CD4-positive, alpha-beta memory T cell (primary cell): ENCODE results near the gene SUSD5. TPM values are rescaled to one million over a fixed set of nuclear protein-coding genes. Genes with fewer than 3 reads are reported as not detected.

Experiments
- CTCF ChIA-PET: fragments of 350-600 bp; sonication (Branson Sonifier 250); formaldehyde crosslinking; loops from one replicate; lab custom pipeline; 2021; ENCODE audit warnings: inconsistent platforms; ENCODE audit not compliant: partially characterized antibody; lab: Charles Lee
- POLR2A ChIA-PET: fragments of 350-600 bp; sonication (Branson Sonifier 250); formaldehyde crosslinking; loops from one replicate; lab custom pipeline; 2021; ENCODE audit not compliant: partially characterized antibody; lab: Charles Lee
- DNase-seq, 5 donors: peaks; one replicate each; pipeline versions ENCODE4 v3.0.0 to v3.0.0-alpha.2; 2020 to 2022; ENCODE audit warnings: mixed read lengths in 1 of 5
- H3K27ac ChIP-seq: one replicate; pipeline ENCODE4 v1.7.0; 2013; ENCODE audit warnings: low read depth, low read length
- H3K27me3 ChIP-seq: 2 replicates; pipeline ENCODE4 v1.7.0; 2013; ENCODE audit warnings: mild to moderate bottlenecking, low read length, moderate library complexity; ENCODE audit not compliant: insufficient read depth
- H3K36me3 ChIP-seq: 2 replicates; pipeline ENCODE4 v1.7.0; 2013; ENCODE audit warnings: mild to moderate bottlenecking, low read length, moderate library complexity; ENCODE audit not compliant: insufficient read depth
- H3K4me1 ChIP-seq: 2 replicates; pipeline ENCODE4 v1.7.0; 2013; ENCODE audit warnings: mild to moderate bottlenecking, low read length, moderate library complexity; ENCODE audit not compliant: insufficient read depth
- H3K4me3 ChIP-seq, 2 donors: one replicate each; pipeline ENCODE4 v1.7.0; 2013; ENCODE audit warnings: low read length in 2 of 2, mild to moderate bottlenecking in 1 of 2
- H3K9me3 ChIP-seq, 2 donors: one replicate each; pipeline ENCODE4 v1.7.0; 2013; ENCODE audit warnings: low read length in 2 of 2, control low read depth in 1 of 2; ENCODE audit not compliant: control insufficient read depth in 1 of 2
- H3K27ac Mint-ChIP-seq, 7 donors: one replicate each; pipeline ENCODE4 v1.8.0; 2020 to 2021; ENCODE audit warnings: mixed read lengths in 7 of 7, mild to moderate bottlenecking in 6 of 7, inconsistent platforms in 3 of 7, moderate library complexity in 3 of 7
- H3K27me3 Mint-ChIP-seq, 2 donors: one replicate each; pipeline ENCODE4 v1.8.0; 2020 to 2021; ENCODE audit warnings: mixed read lengths in 2 of 2
- H3K36me3 Mint-ChIP-seq, 2 donors: one replicate each; pipeline ENCODE4 v1.8.0; 2020 to 2021; ENCODE audit warnings: mixed read lengths in 2 of 2, inconsistent platforms in 1 of 2, mild to moderate bottlenecking in 1 of 2
- H3K4me1 Mint-ChIP-seq, 4 donors: one replicate each; pipeline ENCODE4 v1.8.0; 2020 to 2021; ENCODE audit warnings: mixed read lengths in 4 of 4, mild to moderate bottlenecking in 1 of 4
- H3K4me3 Mint-ChIP-seq, 8 donors: one replicate each; pipeline ENCODE4 v1.8.0; 2020 to 2021; ENCODE audit warnings: mixed read lengths in 8 of 8, mild to moderate bottlenecking in 7 of 8, moderate library complexity in 6 of 8, inconsistent platforms in 3 of 8
- H3K9me3 Mint-ChIP-seq, 8 donors: one replicate each; pipeline ENCODE4 v1.8.0; 2020 to 2021; ENCODE audit warnings: mixed read lengths in 8 of 8, mild to moderate bottlenecking in 5 of 8, inconsistent platforms in 3 of 8, moderate library complexity in 1 of 8
- intact Hi-C: fragments of 100-400 bp; cut with micrococcal nuclease; formaldehyde crosslinking; loops from one replicate; pipeline ENCODE4 v1.15.1; 2023
- polyA plus RNA-seq, 2 donors: library from polyadenylated mRNA; unstranded; fragments of 300-500 nt; fragmentation: Illumina TruSeq; gene quantifications; one replicate each; pipeline ENCODE4 v1.2.3, GENCODE V29; 2021
- total RNA-seq, 2 experiments: library from RNA; stranded (reverse); gene quantifications; one replicate each; pipeline ENCODE4 v1.2.3, GENCODE V29; 2021

SUSD5 gene
- total and polyA plus RNA-seq, 4 experiments from 2014 or later: 0.21 TPM; not detected in 3

- Mint-ChIP-seq H3K4me1 (peaks cover 5 to 13% (median 9%) of the 10 kb centered on the region in 4 donors), H3K27me3 (peaks cover 37 to 46% of the 10 kb centered on the region in 2 donors), H3K36me3 (no peaks in the 10 kb centered on the region), H3K9me3 (peaks cover 0 to 4% (median 0%) of the 10 kb centered on the region in 8 donors), H3K4me3 (no peak overlapping the region), H3K27ac (no peak overlapping the region)
- intact Hi-C loops: no loop called here
- no peak overlapping the region for H3K4me3 ChIP-seq
- CTCF ChIA-PET: no interaction called here
- no peak for DNase-seq
- POLR2A ChIA-PET: no interaction called here
- H3K27me3 ChIP-seq: no peaks in the 10 kb centered on the region
- H3K4me1 ChIP-seq: no peaks in the 10 kb centered on the region
- H3K27ac ChIP-seq: no peak overlapping the region
- H3K9me3 ChIP-seq: no peaks in the 10 kb centered on the region
- no peaks in the 10 kb centered on the region for H3K36me3 ChIP-seq
Measured at GRCh38 chr3:33219175-33219487, 521 bp upstream of the SUSD5 start.

- POLR2A ChIA-PET: no interaction called here
- CTCF ChIA-PET: no interaction called here
- Histone ChIP-seq H3K4me1 (no peaks in the 10 kb centered on the region), H3K36me3 (no peaks in the 10 kb centered on the region), H3K27ac (no peak overlapping the region), H3K27me3 (no peaks in the 10 kb centered on the region), H3K9me3 (no peaks in the 10 kb centered on the region), H3K4me3 (no peak overlapping the region)
- intact Hi-C loops: no loop called here
- Mint-ChIP-seq H3K9me3 (peaks cover 0 to 3% (median 0%) of the 10 kb centered on the region in 8 donors), H3K27me3 (peaks cover 38 to 47% of the 10 kb centered on the region in 2 donors), H3K4me3 (peak overlapping the region in 2 of 8 donors; percentile 2 to 3), H3K36me3 (no peaks in the 10 kb centered on the region), H3K4me1 (peaks cover 5 to 13% (median 9%) of the 10 kb centered on the region in 4 donors), H3K27ac (no peak overlapping the region)
- no peak for DNase-seq
Measured at GRCh38 chr3:33217866-33218445, 654 bp downstream of the SUSD5 start.

GRCh38 chr3:33215739-33216138 is 2.9 kb downstream of the SUSD5 start:
- Histone ChIP-seq H3K36me3 (no peaks in the 10 kb centered on the region), H3K27me3 (no peaks in the 10 kb centered on the region), H3K9me3 (no peaks in the 10 kb centered on the region), H3K4me3 (no peak overlapping the region), H3K4me1 (no peaks in the 10 kb centered on the region), H3K27ac (no peak overlapping the region)
- intact Hi-C loops: no loop called here
- CTCF ChIA-PET: interaction anchor here (1.5 kb wide), 1 partner anchor 10 kb away, joined by 3 read pairs; no protein-coding TSS in a partner anchor
- no peaks in the 10 kb centered on the region for H3K36me3 Mint-ChIP-seq
- no peak overlapping the region for H3K27ac Mint-ChIP-seq
- no peak for DNase-seq
- no peak overlapping the region for H3K4me3 Mint-ChIP-seq
- peaks cover 43 to 46% of the 10 kb centered on the region in 2 donors for H3K27me3 Mint-ChIP-seq
- H3K4me1 Mint-ChIP-seq: peaks cover 5 to 13% (median 9%) of the 10 kb centered on the region in 4 donors
- POLR2A ChIA-PET: no interaction called here
- peaks cover 0 to 3% (median 0%) of the 10 kb centered on the region in 8 donors for H3K9me3 Mint-ChIP-seq

GRCh38 chr3:33212406-33212805 is 6.2 kb downstream of the SUSD5 start:
- Histone ChIP-seq H3K36me3 (no peaks in the 10 kb centered on the region), H3K27ac (no peak overlapping the region), H3K4me1 (no peaks in the 10 kb centered on the region), H3K27me3 (no peaks in the 10 kb centered on the region), H3K9me3 (peaks cover 0 to 5% of the 10 kb centered on the region in 2 donors), H3K4me3 (no peak overlapping the region)
- intact Hi-C loops: no loop called here
- CTCF ChIA-PET: no interaction called here
- POLR2A ChIA-PET: interaction anchor here (0.5 kb wide), 1 partner anchor 1162 kb away, joined by 3 read pairs; no protein-coding TSS in a partner anchor
- Mint-ChIP-seq H3K27ac (no peak overlapping the region), H3K4me3 (no peak overlapping the region), H3K36me3 (peaks cover 0 to 8% of the 10 kb centered on the region in 2 donors), H3K4me1 (peaks cover 0 to 7% (median 0%) of the 10 kb centered on the region in 4 donors), H3K9me3 (peaks cover 0 to 19% (median 12%) of the 10 kb centered on the region in 8 donors), H3K27me3 (peaks cover 35 to 37% of the 10 kb centered on the region in 2 donors)
- DNase-seq: no peak

- H3K27ac Mint-ChIP-seq: no peak overlapping the region
- no peaks in the 10 kb centered on the region for H3K27me3 ChIP-seq
- H3K36me3 Mint-ChIP-seq: peaks cover 0 to 8% of the 10 kb centered on the region in 2 donors
- H3K4me1 ChIP-seq: no peaks in the 10 kb centered on the region
- CTCF ChIA-PET: no interaction called here
- intact Hi-C loops: no loop called here
- no peak overlapping the region for H3K4me3 Mint-ChIP-seq
- peaks cover 0 to 5% of the 10 kb centered on the region in 2 donors for H3K9me3 ChIP-seq
- H3K36me3 ChIP-seq: no peaks in the 10 kb centered on the region
- peaks cover 31% of the 10 kb centered on the region in 2 donors for H3K27me3 Mint-ChIP-seq
- POLR2A ChIA-PET: no interaction called here
- no peak overlapping the region for H3K4me3 ChIP-seq
- no peaks in the 10 kb centered on the region for H3K4me1 Mint-ChIP-seq
- H3K27ac ChIP-seq: no peak overlapping the region
- no peak for DNase-seq
- H3K9me3 Mint-ChIP-seq: peaks cover 0 to 19% (median 12%) of the 10 kb centered on the region in 8 donors
Measured at GRCh38 chr3:33211444-33211843, 7.2 kb downstream of the SUSD5 start.

GRCh38 chr3:33209357-33209756 is 9.3 kb downstream of the SUSD5 start:
- H3K9me3 ChIP-seq: peaks cover 0 to 5% of the 10 kb centered on the region in 2 donors
- Mint-ChIP-seq H3K36me3 (peaks cover 0 to 8% of the 10 kb centered on the region in 2 donors), H3K4me1 (no peaks in the 10 kb centered on the region), H3K27ac (no peak overlapping the region), H3K27me3 (peaks cover 18 to 20% of the 10 kb centered on the region in 2 donors), H3K9me3 (peaks cover 0 to 19% (median 12%) of the 10 kb centered on the region in 8 donors), H3K4me3 (no peak overlapping the region)
- H3K4me1 ChIP-seq: no peaks in the 10 kb centered on the region
- ChIA-PET POLR2A (no interaction called here), CTCF (no interaction called here)
- H3K36me3 ChIP-seq: no peaks in the 10 kb centered on the region
- H3K4me3 ChIP-seq: no peak overlapping the region
- no peak for DNase-seq
- H3K27me3 ChIP-seq: no peaks in the 10 kb centered on the region
- H3K27ac ChIP-seq: no peak overlapping the region
- intact Hi-C loops: no loop called here

- Mint-ChIP-seq H3K4me1 (no peaks in the 10 kb centered on the region), H3K36me3 (no peaks in the 10 kb centered on the region), H3K27ac (no peak overlapping the region), H3K4me3 (no peak overlapping the region), H3K27me3 (peaks cover 3 to 5% of the 10 kb centered on the region in 2 donors), H3K9me3 (peaks cover 0 to 5% (median 0%) of the 10 kb centered on the region in 8 donors)
- Histone ChIP-seq H3K27ac (no peak overlapping the region), H3K27me3 (no peaks in the 10 kb centered on the region), H3K4me1 (no peaks in the 10 kb centered on the region), H3K4me3 (no peak overlapping the region), H3K36me3 (no peaks in the 10 kb centered on the region), H3K9me3 (no peaks in the 10 kb centered on the region)
- ChIA-PET POLR2A (no interaction called here), CTCF (no interaction called here)
- intact Hi-C loops: no loop called here
- no peak for DNase-seq
Measured at GRCh38 chr3:33202711-33203457, 15.7 kb downstream of the SUSD5 start.
